SIG-M5 treated with dmso at 0.1 percent for 504 hours (cell line): ENCODE results near the gene BMS1.
"Not testable (repeated sequence)": the region's sequence is repeated elsewhere in the genome, so short reads cannot be mapped to it uniquely, and the experiment has no call there.

Source experiments
- DNase-seq: peaks from one replicate; lab custom pipeline; 2025; ENCODE audit not compliant: unreplicated experiment; lab: John Stamatoyannopoulos, UW

Gene BMS1

DNA sequence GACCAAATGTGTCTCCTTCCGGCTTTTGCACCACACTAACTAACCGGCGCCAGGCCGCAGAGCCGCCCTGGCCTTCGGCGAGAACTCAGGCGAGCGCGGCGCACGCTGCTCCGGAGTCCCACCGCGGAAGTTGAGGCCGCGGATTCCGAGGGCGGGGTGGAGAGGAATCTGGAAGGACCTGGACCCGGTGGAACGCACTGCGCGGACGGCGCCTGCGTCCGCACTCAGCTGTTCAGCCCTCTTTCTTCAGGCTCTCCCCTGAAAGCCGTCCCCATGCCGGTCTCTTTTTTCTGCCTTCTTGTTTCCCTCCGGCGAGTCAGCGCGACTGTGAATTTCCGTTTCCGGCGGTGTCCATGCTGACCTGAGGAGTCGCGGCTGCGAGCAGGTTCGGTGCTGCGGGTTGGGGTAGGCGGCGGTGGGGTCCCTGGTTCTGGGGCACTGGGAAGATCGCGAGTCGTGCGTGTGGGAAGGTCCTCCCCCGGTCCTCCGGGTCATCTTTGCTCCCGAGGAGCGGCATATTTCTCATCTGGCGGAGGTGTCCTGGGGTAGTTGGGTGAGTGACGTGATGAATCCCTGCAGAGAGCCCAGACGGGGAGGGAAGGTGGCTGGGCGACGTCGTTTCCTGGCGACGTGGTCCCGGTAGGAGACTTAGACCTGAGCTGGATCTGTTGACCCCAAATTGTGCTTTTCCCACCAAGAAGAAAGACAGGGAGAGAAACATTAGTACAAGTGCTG is at the start of gene BMS1:
Gene BMS1 (plus strand): TSS at position 350 of the 735 bp plus-strand sequence. CDS start 1,600 bp downstream, outside the sequence.
- DNase-seq, result peak; percentile 89

DNA sequence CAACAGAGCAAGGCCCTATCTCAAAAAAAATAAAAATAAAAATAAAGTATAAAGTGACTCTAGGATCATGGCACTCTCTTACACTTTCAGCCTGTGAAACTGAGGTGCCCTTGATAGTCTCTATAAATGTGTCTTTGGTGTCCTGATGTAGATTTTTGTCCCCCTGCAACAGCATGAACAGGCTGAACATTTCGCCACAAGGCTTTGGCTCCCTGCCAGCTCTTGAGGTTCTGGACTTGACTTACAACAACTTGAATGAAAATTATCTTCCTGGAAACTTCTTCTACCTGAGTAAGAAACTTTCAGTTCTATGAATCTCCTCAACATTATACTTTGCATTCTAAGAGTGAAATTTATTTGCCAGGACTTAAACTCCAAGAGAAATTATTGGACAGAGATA is 48.1 kb upstream of the BMS1 start:
- no peak for DNase-seq

GRCh38 chr10:42738679-42739078 is 43.9 kb upstream of the BMS1 start:
- DNase-seq, result no peak

GRCh38 chr10:42741536-42741935 is 41.1 kb upstream of the BMS1 start:
- DNase-seq, result not testable (repeated sequence)

- DNase-seq, result no peak
These were observed 38.9 kb upstream of the BMS1 start for GRCh38 chr10:42743697-42744096.

DNA sequence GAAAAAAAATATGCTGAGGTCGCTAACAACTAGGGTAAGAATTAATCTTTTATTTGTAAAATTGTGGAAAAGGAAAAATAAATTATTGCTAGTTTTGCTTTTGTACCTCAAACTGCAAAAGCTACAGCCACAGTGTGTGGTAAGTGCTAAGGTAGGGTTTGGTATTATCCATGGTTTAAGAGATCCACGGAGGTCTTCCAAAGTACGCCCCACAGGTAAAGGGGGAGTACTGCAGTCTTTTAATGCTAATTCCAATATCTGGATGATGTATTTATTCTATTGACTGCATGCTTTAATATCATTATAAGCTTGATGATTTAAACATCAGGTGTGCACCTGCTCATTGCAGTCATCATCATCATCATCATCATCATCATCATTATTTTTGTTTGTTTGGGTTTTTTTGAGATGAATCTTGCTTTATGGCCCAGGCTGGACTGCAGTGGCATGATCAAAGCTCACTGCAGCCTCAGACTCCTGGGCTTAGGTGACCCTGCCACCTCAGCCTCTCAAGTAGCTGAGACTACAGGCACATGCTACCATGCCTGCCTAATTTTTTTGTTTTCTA is 38.4 kb upstream of the BMS1 start:
- no peak for DNase-seq

DNA sequence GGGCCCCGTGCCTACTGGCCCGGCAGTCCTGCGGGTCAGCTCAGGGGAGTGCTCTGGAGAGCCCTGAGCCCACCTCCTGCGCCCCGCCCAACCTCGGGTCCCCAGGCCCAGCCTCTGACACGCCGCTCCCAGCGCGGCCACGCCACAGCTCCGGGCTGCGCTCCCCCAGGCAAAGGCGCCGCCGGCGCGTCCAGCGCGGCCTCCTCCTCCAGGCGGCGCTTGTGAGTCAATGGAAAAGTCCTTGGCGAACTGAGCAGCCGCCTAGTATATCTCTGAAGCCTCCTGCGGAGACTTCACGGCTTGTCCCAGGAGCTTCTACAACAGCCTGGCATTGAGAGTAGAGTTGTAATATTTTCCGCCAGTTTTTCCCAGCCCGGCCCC is 29.5 kb upstream of the BMS1 start:
- peak; percentile 13 for DNase-seq

DNA sequence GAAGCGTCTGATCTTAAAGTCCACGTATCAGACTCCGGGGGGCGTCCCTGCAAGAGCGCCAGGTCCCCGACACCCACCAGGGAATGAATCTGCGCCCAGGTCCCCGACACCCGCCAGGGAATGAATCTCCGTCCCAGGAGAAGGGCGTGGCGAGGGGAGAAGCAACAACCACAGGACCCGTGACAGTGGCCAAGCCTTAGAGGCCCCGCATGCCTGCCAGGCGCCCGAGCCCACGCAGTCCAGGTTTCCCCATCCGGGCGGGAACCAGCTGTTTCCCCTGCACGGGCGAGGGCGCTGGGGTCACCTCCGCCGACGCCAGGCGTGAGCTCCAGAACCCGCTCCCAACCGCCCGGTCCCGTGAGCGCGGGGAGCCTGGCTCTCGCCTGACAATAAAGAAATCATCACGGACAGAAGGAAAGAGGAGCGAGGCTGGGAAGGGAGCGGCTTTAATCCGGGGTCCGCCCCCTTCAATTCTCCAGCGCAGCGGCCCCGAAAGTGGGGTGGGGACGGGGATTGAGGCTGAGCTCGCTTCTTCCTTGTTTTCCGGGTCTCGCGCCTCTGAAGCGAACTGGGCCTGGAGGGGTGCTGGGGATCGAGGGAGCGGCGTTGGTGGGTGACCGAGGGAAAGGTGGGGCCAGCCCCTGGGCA is 29.0 kb upstream of the BMS1 start:
- no peak for DNase-seq

GRCh38 chr10:42754155-42755027 is 28.2 kb upstream of the BMS1 start:
- no peak for DNase-seq

- no peak for DNase-seq
These were observed 27.6 kb upstream of the BMS1 start for GRCh38 chr10:42755028-42755451.

GRCh38 chr10:42755556-42756093 is 27.0 kb upstream of the BMS1 start:
- DNase-seq, result no peak

DNA sequence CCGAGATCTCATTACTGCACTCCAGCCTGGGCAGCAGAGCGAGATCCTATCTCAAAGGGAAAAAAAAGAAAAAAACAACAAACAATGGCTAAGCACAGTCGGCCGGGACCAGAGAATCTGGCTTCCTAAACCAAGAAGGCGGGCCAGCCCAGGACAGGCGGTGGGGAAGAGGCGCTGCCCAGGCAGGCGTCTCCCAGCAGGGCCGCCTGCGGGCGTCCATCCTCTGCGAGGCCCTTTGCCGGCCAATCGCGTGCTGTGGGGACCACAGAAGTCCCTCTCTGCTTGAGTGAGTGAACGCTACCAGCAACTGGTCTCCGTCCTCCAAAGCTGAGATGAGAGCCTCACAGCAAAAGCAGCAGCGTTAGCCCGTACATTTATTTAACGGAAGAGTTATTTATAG is 14.7 kb upstream of the BMS1 start:
- DNase-seq, result no peak

DNA sequence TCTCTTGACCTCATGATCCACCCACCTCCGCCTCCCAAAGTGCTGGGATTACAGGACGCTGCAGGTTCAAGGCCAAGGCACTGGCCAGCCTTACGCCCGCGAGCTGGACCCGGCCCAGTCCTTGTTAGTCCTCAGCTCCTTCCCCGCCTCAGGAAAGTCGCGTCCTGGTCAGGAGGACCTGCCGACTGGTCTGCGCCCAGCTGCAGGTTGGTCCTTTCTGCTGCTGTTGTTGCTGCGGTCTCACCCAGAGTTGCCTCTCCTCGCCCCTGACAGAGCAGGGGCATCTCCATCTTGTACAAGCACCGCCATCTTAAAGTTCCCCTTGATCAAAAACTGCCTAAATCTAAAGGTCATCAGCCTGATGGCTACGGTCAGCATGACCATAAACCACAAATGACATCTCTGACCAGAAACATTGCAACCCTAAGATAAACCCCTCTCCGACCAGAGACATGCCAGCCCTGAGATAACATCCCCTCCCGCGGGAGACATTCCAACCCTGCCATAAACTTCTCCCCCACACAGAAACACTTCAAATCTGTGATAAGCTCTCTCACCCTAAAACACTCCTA is 13.9 kb upstream of the BMS1 start:
- no peak for DNase-seq

- no peak for DNase-seq
These were observed 13.4 kb upstream of the BMS1 start for GRCh38 chr10:42769173-42769572.

DNA sequence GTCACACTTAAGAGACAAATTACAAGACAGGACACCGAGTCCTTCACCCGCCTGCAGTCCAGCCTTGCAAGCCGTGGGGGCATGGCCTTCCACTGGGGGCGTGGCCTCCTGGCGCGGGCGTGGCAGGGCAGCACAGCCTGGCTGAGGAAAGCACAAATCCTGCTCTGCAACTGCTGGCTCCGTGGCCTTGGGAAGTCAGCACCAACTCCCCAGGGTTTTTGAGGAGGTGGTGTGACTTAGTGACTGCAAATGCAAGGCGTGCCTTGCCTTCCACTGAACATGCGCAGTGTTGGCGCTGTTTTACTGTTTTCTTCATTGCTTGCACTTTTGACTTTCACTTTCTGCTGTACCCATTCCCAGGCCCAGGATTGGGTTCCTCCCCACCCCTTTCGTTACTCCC is 12.9 kb upstream of the BMS1 start:
- DNase-seq, result peak; percentile 8

DNA sequence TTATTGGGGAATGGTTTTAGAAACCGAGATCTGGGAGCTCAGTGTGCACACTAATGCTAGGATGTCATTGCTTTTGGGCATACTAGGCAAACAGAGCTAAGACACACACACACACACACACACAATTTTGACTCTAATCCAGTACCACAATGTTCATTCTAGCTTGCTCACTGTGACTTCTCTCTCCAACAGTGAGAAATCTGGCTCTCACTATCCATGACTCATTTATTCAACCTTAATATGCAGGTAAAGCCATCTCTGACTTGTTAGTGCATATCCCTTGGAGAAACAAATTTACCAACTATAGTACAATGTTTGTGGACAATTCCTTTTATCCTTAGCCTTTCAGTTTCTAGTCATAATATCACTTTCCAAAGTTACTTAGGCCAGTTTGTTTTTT is 5.9 kb upstream of the BMS1 start:
- no peak for DNase-seq

GRCh38 chr10:42780456-42780855 is 2.1 kb upstream of the BMS1 start:
- no peak for DNase-seq

- no peak for DNase-seq
These were observed 626 bp upstream of the BMS1 start for GRCh38 chr10:42781893-42782445.

- peak; percentile 22 for DNase-seq
These were observed 570 bp downstream of the BMS1 start for GRCh38 chr10:42783181-42783549.

GRCh38 chr10:42785759-42786158 is 3.2 kb downstream of the BMS1 start:
- DNase-seq, result no peak

- DNase-seq, result no peak
These were observed 8.2 kb downstream of the BMS1 start for GRCh38 chr10:42790835-42791234.
